HUES6 (cell line): ENCODE measurements around the gene KCNMB2.

Experiments
- H3K27ac ChIP-seq: 2 replicates; pipeline ENCODE4 v1.7.0; 2013; ENCODE audit warnings: low read depth, mild to moderate bottlenecking, low read length, inconsistent platforms
- H3K27me3 ChIP-seq: 2 replicates; pipeline ENCODE4 v1.6.1; 2013; ENCODE audit warnings: low read length; ENCODE audit not compliant: control insufficient read depth, insufficient read depth
- H3K36me3 ChIP-seq: 2 replicates; pipeline ENCODE4 v1.6.1; 2013; ENCODE audit warnings: low read length; ENCODE audit not compliant: control insufficient read depth, insufficient read depth
- H3K4me1 ChIP-seq: 2 replicates; pipeline ENCODE4 v1.6.1; 2013; ENCODE audit warnings: low read length; ENCODE audit not compliant: control insufficient read depth, insufficient read depth
- H3K4me3 ChIP-seq: 2 replicates; pipeline ENCODE4 v1.5.1; 2013; ENCODE audit warnings: low read depth, low read length
- H3K9ac ChIP-seq: one replicate; pipeline ENCODE4 v1.6.1; 2013; ENCODE audit warnings: mild to moderate bottlenecking, low read length
- H3K9me3 ChIP-seq: 2 replicates; pipeline ENCODE4 v1.6.1; 2013; ENCODE audit warnings: low read depth, low read length; ENCODE audit not compliant: control insufficient read depth, insufficient read depth

Gene KCNMB2

GRCh38 chr3:178655488-178655887, 119.3 kb downstream of the KCNMB2 start:
- Histone ChIP-seq H3K4me3 (no peak overlapping the region), H3K9ac (no peak overlapping the region), H3K36me3 (no peaks in the 10 kb centered on the region), H3K27me3 (no peaks in the 10 kb centered on the region), H3K4me1 (no peaks in the 10 kb centered on the region), H3K9me3 (peaks cover 5% of the 10 kb centered on the region; the same call in 1 of the 2 replicates), H3K27ac (no peak overlapping the region)

GRCh38 chr3:178658694-178659325, 122.6 kb downstream of the KCNMB2 start:
- Histone ChIP-seq H3K9ac (no peak overlapping the region), H3K27ac (no peak overlapping the region), H3K4me3 (no peak overlapping the region), H3K36me3 (no peaks in the 10 kb centered on the region), H3K9me3 (peaks cover 5% of the 10 kb centered on the region; the same call in 1 of the 2 replicates), H3K27me3 (no peaks in the 10 kb centered on the region), H3K4me1 (no peaks in the 10 kb centered on the region)

- no peaks in the 10 kb centered on the region for H3K36me3 ChIP-seq
- no peak overlapping the region for H3K4me3 ChIP-seq
- no peak overlapping the region for H3K9ac ChIP-seq
- H3K27me3 ChIP-seq: no peaks in the 10 kb centered on the region
- H3K9me3 ChIP-seq: no peaks in the 10 kb centered on the region
- H3K27ac ChIP-seq: no peak overlapping the region
- H3K4me1 ChIP-seq: no peaks in the 10 kb centered on the region
Measured at GRCh38 chr3:178663201-178663934, 127.1 kb downstream of the KCNMB2 start.

- no peak overlapping the region for H3K27ac ChIP-seq
- H3K9me3 ChIP-seq: no peaks in the 10 kb centered on the region
- H3K4me1 ChIP-seq: no peaks in the 10 kb centered on the region
- H3K4me3 ChIP-seq: no peak overlapping the region
- no peaks in the 10 kb centered on the region for H3K36me3 ChIP-seq
- no peak overlapping the region for H3K9ac ChIP-seq
- H3K27me3 ChIP-seq: no peaks in the 10 kb centered on the region
Measured at GRCh38 chr3:178665747-178666146, 129.5 kb downstream of the KCNMB2 start.

- no peak overlapping the region for H3K9ac ChIP-seq
- H3K9me3 ChIP-seq: no peaks in the 10 kb centered on the region
- no peaks in the 10 kb centered on the region for H3K4me1 ChIP-seq
- H3K4me3 ChIP-seq: no peak overlapping the region
- no peaks in the 10 kb centered on the region for H3K36me3 ChIP-seq
- no peak overlapping the region for H3K27ac ChIP-seq
- no peaks in the 10 kb centered on the region for H3K27me3 ChIP-seq
Measured at GRCh38 chr3:178669022-178669601, 132.9 kb downstream of the KCNMB2 start.

- H3K27ac ChIP-seq: no peak overlapping the region
- H3K4me3 ChIP-seq: no peak overlapping the region
- no peaks in the 10 kb centered on the region for H3K9me3 ChIP-seq
- H3K4me1 ChIP-seq: no peaks in the 10 kb centered on the region
- H3K27me3 ChIP-seq: no peaks in the 10 kb centered on the region
- H3K36me3 ChIP-seq: no peaks in the 10 kb centered on the region
- H3K9ac ChIP-seq: no peak overlapping the region
Measured at GRCh38 chr3:178669758-178670157, 133.5 kb downstream of the KCNMB2 start.

- Histone ChIP-seq H3K9ac (no peak overlapping the region), H3K27me3 (no peaks in the 10 kb centered on the region), H3K9me3 (no peaks in the 10 kb centered on the region), H3K4me1 (no peaks in the 10 kb centered on the region), H3K27ac (no peak overlapping the region), H3K4me3 (no peak overlapping the region), H3K36me3 (no peaks in the 10 kb centered on the region)
Measured at GRCh38 chr3:178671377-178671776, 135.1 kb downstream of the KCNMB2 start.

GRCh38 chr3:178671791-178672190, 135.6 kb downstream of the KCNMB2 start:
- no peak overlapping the region for H3K4me3 ChIP-seq
- H3K4me1 ChIP-seq: no peaks in the 10 kb centered on the region
- no peaks in the 10 kb centered on the region for H3K27me3 ChIP-seq
- no peaks in the 10 kb centered on the region for H3K36me3 ChIP-seq
- H3K9ac ChIP-seq: no peak overlapping the region
- no peaks in the 10 kb centered on the region for H3K9me3 ChIP-seq
- H3K27ac ChIP-seq: no peak overlapping the region

GRCh38 chr3:178672275-178672674, 136.0 kb downstream of the KCNMB2 start:
- H3K4me3 ChIP-seq: no peak overlapping the region
- no peaks in the 10 kb centered on the region for H3K36me3 ChIP-seq
- H3K9ac ChIP-seq: no peak overlapping the region
- no peaks in the 10 kb centered on the region for H3K4me1 ChIP-seq
- no peaks in the 10 kb centered on the region for H3K9me3 ChIP-seq
- no peak overlapping the region for H3K27ac ChIP-seq
- no peaks in the 10 kb centered on the region for H3K27me3 ChIP-seq

GRCh38 chr3:178673529-178673928, 137.3 kb downstream of the KCNMB2 start:
- Histone ChIP-seq H3K27me3 (no peaks in the 10 kb centered on the region), H3K9me3 (no peaks in the 10 kb centered on the region), H3K4me3 (no peak overlapping the region), H3K27ac (no peak overlapping the region), H3K4me1 (no peaks in the 10 kb centered on the region), H3K36me3 (no peaks in the 10 kb centered on the region), H3K9ac (no peak overlapping the region)

- no peaks in the 10 kb centered on the region for H3K27me3 ChIP-seq
- H3K9ac ChIP-seq: no peak overlapping the region
- H3K27ac ChIP-seq: no peak overlapping the region
- no peaks in the 10 kb centered on the region for H3K36me3 ChIP-seq
- no peaks in the 10 kb centered on the region for H3K4me1 ChIP-seq
- H3K4me3 ChIP-seq: no peak overlapping the region
- H3K9me3 ChIP-seq: no peaks in the 10 kb centered on the region
Measured at GRCh38 chr3:178676077-178676476, 139.8 kb downstream of the KCNMB2 start.
